Activated naive CD8-positive, alpha-beta T cell treated with anti-CD3 and anti-CD28 coated beads, Interleukin-2, amount 50 U/mL, for 24 hours (primary cell): ENCODE results near the gene MEIS2.

Experiments
- ATAC-seq: fragments of 150-1000 bp; cut with Tn5 transposase; one replicate; pipeline ENCODE4 v1.10.0; 2021
- DNase-seq: peaks from one replicate; pipeline ENCODE4 v3.0.0; 2021
- H3K27ac Mint-ChIP-seq: one replicate; pipeline ENCODE4 v1.8.0; 2021; ENCODE audit warnings: mild to moderate bottlenecking, mixed read lengths
- H3K27me3 Mint-ChIP-seq: one replicate; pipeline ENCODE4 v1.8.0; 2021; ENCODE audit warnings: mixed read lengths
- H3K36me3 Mint-ChIP-seq: one replicate; pipeline ENCODE4 v1.8.0; 2021; ENCODE audit warnings: low read depth, mixed read lengths
- H3K4me1 Mint-ChIP-seq: one replicate; pipeline ENCODE4 v1.8.0; 2021; ENCODE audit warnings: mixed read lengths
- H3K4me3 Mint-ChIP-seq: one replicate; pipeline ENCODE4 v1.8.0; 2021; ENCODE audit warnings: mild to moderate bottlenecking, moderate library complexity, mixed read lengths
- H3K9me3 Mint-ChIP-seq: one replicate; pipeline ENCODE4 v1.8.0; 2021; ENCODE audit warnings: mixed read lengths

Gene MEIS2

GRCh38 chr15:37056177-37057121, 43.9 kb downstream of the MEIS2 start:
- Mint-ChIP-seq H3K4me3 (no peak overlapping the region), H3K27ac (no peak overlapping the region), H3K27me3 (no peaks in the 10 kb centered on the region), H3K36me3 (no peaks in the 10 kb centered on the region), H3K9me3 (peaks cover 7% of the 10 kb centered on the region), H3K4me1 (no peaks in the 10 kb centered on the region)
- DNase-seq (no peak), ATAC-seq (no peak)

- DNase-seq: no peak
- Mint-ChIP-seq H3K4me1 (no peaks in the 10 kb centered on the region), H3K27ac (no peak overlapping the region), H3K27me3 (no peaks in the 10 kb centered on the region), H3K36me3 (no peaks in the 10 kb centered on the region), H3K4me3 (no peak overlapping the region), H3K9me3 (peaks cover 7% of the 10 kb centered on the region)
- no peak for ATAC-seq
Observed at GRCh38 chr15:37055481-37055880, 44.9 kb downstream of the MEIS2 start.

- Mint-ChIP-seq H3K36me3 (no peaks in the 10 kb centered on the region), H3K9me3 (peaks cover 7% of the 10 kb centered on the region), H3K27ac (no peak overlapping the region), H3K4me1 (no peaks in the 10 kb centered on the region), H3K4me3 (no peak overlapping the region), H3K27me3 (no peaks in the 10 kb centered on the region)
- no peak for DNase-seq
- ATAC-seq: no peak
Observed at GRCh38 chr15:37054336-37054735, 46.0 kb downstream of the MEIS2 start.

- peaks cover 7% of the 10 kb centered on the region for H3K9me3 Mint-ChIP-seq
- ATAC-seq (no peak), DNase-seq (no peak)
- no peak overlapping the region for H3K4me3 Mint-ChIP-seq
- no peaks in the 10 kb centered on the region for H3K36me3 Mint-ChIP-seq
- no peaks in the 10 kb centered on the region for H3K27me3 Mint-ChIP-seq
- no peak overlapping the region for H3K27ac Mint-ChIP-seq
- no peaks in the 10 kb centered on the region for H3K4me1 Mint-ChIP-seq
Observed at GRCh38 chr15:37053166-37053565, 47.2 kb downstream of the MEIS2 start.

- no peaks in the 10 kb centered on the region for H3K27me3 Mint-ChIP-seq
- no peak for ATAC-seq
- H3K36me3 Mint-ChIP-seq: no peaks in the 10 kb centered on the region
Observed at GRCh38 chr15:37050345-37050744, 50.0 kb downstream of the MEIS2 start.

GRCh38 chr15:37046876-37047614, 53.3 kb downstream of the MEIS2 start:
- Mint-ChIP-seq H3K27ac (no peak overlapping the region), H3K27me3 (no peaks in the 10 kb centered on the region), H3K4me1 (no peaks in the 10 kb centered on the region), H3K36me3 (no peaks in the 10 kb centered on the region), H3K9me3 (no peaks in the 10 kb centered on the region), H3K4me3 (no peak overlapping the region)
- DNase-seq (no peak), ATAC-seq (no peak)

More at GRCh38 chr15:37050345-37050744, 50.0 kb downstream of the MEIS2 start:
- DNase-seq: no peak
- H3K9me3 Mint-ChIP-seq: peaks cover 5% of the 10 kb centered on the region
- no peak overlapping the region for H3K27ac Mint-ChIP-seq
- H3K4me3 Mint-ChIP-seq: no peak overlapping the region
- H3K4me1 Mint-ChIP-seq: no peaks in the 10 kb centered on the region

GRCh38 chr15:37045859-37046740, 54.2 kb downstream of the MEIS2 start:
- Mint-ChIP-seq H3K9me3 (no peaks in the 10 kb centered on the region), H3K36me3 (no peaks in the 10 kb centered on the region), H3K4me1 (no peaks in the 10 kb centered on the region), H3K27me3 (no peaks in the 10 kb centered on the region), H3K4me3 (no peak overlapping the region), H3K27ac (no peak overlapping the region)
- no peak for ATAC-seq
- DNase-seq: no peak

- Mint-ChIP-seq H3K4me3 (no peak overlapping the region), H3K27ac (no peak overlapping the region), H3K9me3 (no peaks in the 10 kb centered on the region), H3K36me3 (no peaks in the 10 kb centered on the region), H3K4me1 (no peaks in the 10 kb centered on the region), H3K27me3 (no peaks in the 10 kb centered on the region)
- ATAC-seq (no peak), DNase-seq (no peak)
Observed at GRCh38 chr15:37044915-37045648, 55.3 kb downstream of the MEIS2 start.

GRCh38 chr15:37041836-37042235, 58.5 kb downstream of the MEIS2 start:
- ATAC-seq (no peak), DNase-seq (no peak)
- Mint-ChIP-seq H3K4me1 (no peaks in the 10 kb centered on the region), H3K27me3 (no peaks in the 10 kb centered on the region), H3K9me3 (no peaks in the 10 kb centered on the region), H3K36me3 (no peaks in the 10 kb centered on the region), H3K27ac (no peak overlapping the region), H3K4me3 (no peak overlapping the region)

- H3K27me3 Mint-ChIP-seq: no peaks in the 10 kb centered on the region
- no peak overlapping the region for H3K4me3 Mint-ChIP-seq
- no peaks in the 10 kb centered on the region for H3K9me3 Mint-ChIP-seq
- no peak for ATAC-seq
- H3K4me1 Mint-ChIP-seq: no peaks in the 10 kb centered on the region
- no peaks in the 10 kb centered on the region for H3K36me3 Mint-ChIP-seq
- H3K27ac Mint-ChIP-seq: no peak overlapping the region
- DNase-seq: no peak
Observed at GRCh38 chr15:37041042-37041441, 59.3 kb downstream of the MEIS2 start.

GRCh38 chr15:37040072-37040742, 60.1 kb downstream of the MEIS2 start:
- no peak overlapping the region for H3K4me3 Mint-ChIP-seq
- no peaks in the 10 kb centered on the region for H3K4me1 Mint-ChIP-seq
- H3K9me3 Mint-ChIP-seq: no peaks in the 10 kb centered on the region
- DNase-seq (no peak), ATAC-seq (no peak)
- H3K27me3 Mint-ChIP-seq: no peaks in the 10 kb centered on the region
- no peaks in the 10 kb centered on the region for H3K36me3 Mint-ChIP-seq
- H3K27ac Mint-ChIP-seq: no peak overlapping the region

GRCh38 chr15:37038716-37039106, 61.6 kb downstream of the MEIS2 start:
- no peaks in the 10 kb centered on the region for H3K27me3 Mint-ChIP-seq
- no peak overlapping the region for H3K27ac Mint-ChIP-seq
- no peaks in the 10 kb centered on the region for H3K9me3 Mint-ChIP-seq
- ATAC-seq (no peak), DNase-seq (no peak)
- H3K4me1 Mint-ChIP-seq: no peaks in the 10 kb centered on the region
- H3K4me3 Mint-ChIP-seq: no peak overlapping the region
- no peaks in the 10 kb centered on the region for H3K36me3 Mint-ChIP-seq

- Mint-ChIP-seq H3K27me3 (no peaks in the 10 kb centered on the region), H3K4me1 (no peaks in the 10 kb centered on the region), H3K4me3 (no peak overlapping the region), H3K9me3 (no peaks in the 10 kb centered on the region), H3K36me3 (no peaks in the 10 kb centered on the region), H3K27ac (no peak overlapping the region)
- DNase-seq (no peak), ATAC-seq (no peak)
Observed at GRCh38 chr15:37037850-37038715, 62.3 kb downstream of the MEIS2 start.
